ENCODE data around the gene LARP1. TPM values are rescaled to one million over a fixed set of nuclear protein-coding genes. Genes with fewer than 3 reads are reported as not detected.
A peak's percentile ranks its signal among the peaks of the same experiment; 100 is the strongest.

LARP1 gene
- total and polyA plus RNA-seq, 10 of the 15 experiments (the other 5 are each of a cell fraction or from before 2014, with no cell fraction given), result 22.6 to 227 (median 60.8) TPM

DNA sequence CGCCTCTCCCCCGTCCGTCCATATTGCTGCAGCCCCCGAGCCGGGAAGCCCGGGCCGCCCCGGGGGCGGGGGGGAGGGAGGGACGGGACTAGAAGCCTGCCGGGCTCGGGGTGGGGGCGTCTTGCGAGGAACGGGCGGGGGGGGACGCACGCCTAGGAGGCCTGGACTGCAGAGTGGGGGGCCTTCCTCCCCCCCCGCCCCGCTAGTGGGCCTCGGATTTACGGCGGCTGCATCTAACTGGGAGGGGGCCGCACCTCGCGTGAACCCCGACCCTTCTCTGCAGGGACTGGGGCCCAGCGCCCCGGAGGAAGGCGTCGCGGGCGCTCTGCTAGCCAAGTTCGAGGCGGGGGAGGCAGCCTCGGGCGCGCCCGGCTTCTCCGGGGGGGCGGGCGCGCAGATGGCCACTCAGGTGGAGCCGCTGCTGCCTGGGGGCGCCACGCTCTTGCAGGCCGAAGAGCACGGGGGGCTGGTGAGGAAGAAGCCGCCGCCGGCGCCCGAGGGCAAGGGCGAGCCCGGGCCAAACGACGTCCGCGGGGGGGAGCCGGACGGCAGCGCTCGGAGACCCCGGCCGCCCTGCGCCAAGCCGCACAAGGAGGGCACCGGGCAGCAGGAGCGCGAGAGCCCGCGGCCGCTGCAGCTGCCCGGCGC is at the start of gene LARP1 (continued):
- TF ChIP-seq, protein P1, sequence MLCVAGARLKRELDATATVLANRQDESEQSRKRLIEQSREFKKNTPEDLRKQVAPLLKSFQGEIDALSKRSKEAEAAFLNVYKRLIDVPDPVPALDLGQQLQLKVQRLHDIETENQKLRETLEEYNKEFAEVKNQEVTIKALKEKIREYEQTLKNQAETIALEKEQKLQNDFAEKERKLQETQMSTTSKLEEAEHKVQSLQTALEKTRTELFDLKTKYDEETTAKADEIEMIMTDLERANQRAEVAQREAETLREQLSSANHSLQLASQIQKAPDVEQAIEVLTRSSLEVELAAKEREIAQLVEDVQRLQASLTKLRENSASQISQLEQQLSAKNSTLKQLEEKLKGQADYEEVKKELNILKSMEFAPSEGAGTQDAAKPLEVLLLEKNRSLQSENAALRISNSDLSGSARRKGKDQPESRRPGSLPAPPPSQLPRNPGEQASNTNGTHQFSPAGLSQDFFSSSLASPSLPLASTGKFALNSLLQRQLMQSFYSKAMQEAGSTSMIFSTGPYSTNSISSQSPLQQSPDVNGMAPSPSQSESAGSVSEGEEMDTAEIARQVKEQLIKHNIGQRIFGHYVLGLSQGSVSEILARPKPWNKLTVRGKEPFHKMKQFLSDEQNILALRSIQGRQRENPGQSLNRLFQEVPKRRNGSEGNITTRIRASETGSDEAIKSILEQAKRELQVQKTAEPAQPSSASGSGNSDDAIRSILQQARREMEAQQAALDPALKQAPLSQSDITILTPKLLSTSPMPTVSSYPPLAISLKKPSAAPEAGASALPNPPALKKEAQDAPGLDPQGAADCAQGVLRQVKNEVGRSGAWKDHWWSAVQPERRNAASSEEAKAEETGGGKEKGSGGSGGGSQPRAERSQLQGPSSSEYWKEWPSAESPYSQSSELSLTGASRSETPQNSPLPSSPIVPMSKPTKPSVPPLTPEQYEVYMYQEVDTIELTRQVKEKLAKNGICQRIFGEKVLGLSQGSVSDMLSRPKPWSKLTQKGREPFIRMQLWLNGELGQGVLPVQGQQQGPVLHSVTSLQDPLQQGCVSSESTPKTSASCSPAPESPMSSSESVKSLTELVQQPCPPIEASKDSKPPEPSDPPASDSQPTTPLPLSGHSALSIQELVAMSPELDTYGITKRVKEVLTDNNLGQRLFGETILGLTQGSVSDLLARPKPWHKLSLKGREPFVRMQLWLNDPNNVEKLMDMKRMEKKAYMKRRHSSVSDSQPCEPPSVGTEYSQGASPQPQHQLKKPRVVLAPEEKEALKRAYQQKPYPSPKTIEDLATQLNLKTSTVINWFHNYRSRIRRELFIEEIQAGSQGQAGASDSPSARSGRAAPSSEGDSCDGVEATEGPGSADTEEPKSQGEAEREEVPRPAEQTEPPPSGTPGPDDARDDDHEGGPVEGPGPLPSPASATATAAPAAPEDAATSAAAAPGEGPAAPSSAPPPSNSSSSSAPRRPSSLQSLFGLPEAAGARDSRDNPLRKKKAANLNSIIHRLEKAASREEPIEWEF (IDR thresholded peaks at IDR 0.05; ENCODE audit: insufficient replicate concordance, low read depth, low read length), result no peak
- TF ChIP-seq SIX5 (IDR thresholded peaks at IDR 0.05; ENCODE audit: low read depth, low read length, severe bottlenecking), result no peak
- TF ChIP-seq SUPT20H (IDR thresholded peaks at IDR 0.05; ENCODE audit: borderline replicate concordance, control insufficient read depth, low read depth, low read length), result no peak
- peak; percentile 51 for TF ChIP-seq IKZF1 (conservative IDR thresholded peaks at IDR 0.05)
- TF ChIP-seq EZH2 (IDR thresholded peaks at IDR 0.05; ENCODE audit: borderline replicate concordance, control insufficient read depth, low read depth, low read length), result no peak
- TF ChIP-seq EGR1 (IDR thresholded peaks at IDR 0.05; ENCODE audit: borderline replicate concordance in 1 of 2, low read depth in 2 of 2, low read length in 2 of 2), result peak in 1 of 2 experiments; percentile 34; a peak in 1 of 3 replicates
- TF ChIP-seq BACH1 (IDR thresholded peaks at IDR 0.05; ENCODE audit: borderline replicate concordance), result peak; percentile 64; the same call in 1 of the 2 replicates
- TF ChIP-seq DPF2 (IDR thresholded peaks at IDR 0.05), result peak; percentile 61; the same call in 1 of the 2 replicates
- TF ChIP-seq, protein P2, sequence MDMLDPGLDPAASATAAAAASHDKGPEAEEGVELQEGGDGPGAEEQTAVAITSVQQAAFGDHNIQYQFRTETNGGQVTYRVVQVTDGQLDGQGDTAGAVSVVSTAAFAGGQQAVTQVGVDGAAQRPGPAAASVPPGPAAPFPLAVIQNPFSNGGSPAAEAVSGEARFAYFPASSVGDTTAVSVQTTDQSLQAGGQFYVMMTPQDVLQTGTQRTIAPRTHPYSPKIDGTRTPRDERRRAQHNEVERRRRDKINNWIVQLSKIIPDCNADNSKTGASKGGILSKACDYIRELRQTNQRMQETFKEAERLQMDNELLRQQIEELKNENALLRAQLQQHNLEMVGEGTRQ (IDR thresholded peaks at IDR 0.05; ENCODE audit: borderline replicate concordance, low read depth, low read length), result no peak
- no peak for TF ChIP-seq STAT3 (IDR thresholded peaks at IDR 0.05; ENCODE audit: low read depth, low read length)
- 0 out of 2 replicates have a peak, but pooled peaks have one; percentile 60 for TF ChIP-seq SMARCA5 (IDR thresholded peaks at IDR 0.05)
- no peak for TF ChIP-seq SMAD5 (IDR thresholded peaks at IDR 0.05; ENCODE audit: low read depth)
- TF ChIP-seq, protein P3, sequence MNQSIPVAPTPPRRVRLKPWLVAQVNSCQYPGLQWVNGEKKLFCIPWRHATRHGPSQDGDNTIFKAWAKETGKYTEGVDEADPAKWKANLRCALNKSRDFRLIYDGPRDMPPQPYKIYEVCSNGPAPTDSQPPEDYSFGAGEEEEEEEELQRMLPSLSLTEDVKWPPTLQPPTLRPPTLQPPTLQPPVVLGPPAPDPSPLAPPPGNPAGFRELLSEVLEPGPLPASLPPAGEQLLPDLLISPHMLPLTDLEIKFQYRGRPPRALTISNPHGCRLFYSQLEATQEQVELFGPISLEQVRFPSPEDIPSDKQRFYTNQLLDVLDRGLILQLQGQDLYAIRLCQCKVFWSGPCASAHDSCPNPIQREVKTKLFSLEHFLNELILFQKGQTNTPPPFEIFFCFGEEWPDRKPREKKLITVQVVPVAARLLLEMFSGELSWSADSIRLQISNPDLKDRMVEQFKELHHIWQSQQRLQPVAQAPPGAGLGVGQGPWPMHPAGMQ (IDR thresholded peaks at IDR 0.05; ENCODE audit: borderline replicate concordance), result no peak
- no peak for TF ChIP-seq HDAC2 (IDR thresholded peaks at IDR 0.05)
- TF ChIP-seq RAD51 (IDR thresholded peaks at IDR 0.05), result no peak
- TF ChIP-seq ZBED1 (IDR thresholded peaks at IDR 0.05; ENCODE audit: borderline replicate concordance), result no peak
- TF ChIP-seq ATF7 (IDR thresholded peaks at IDR 0.05; ENCODE audit: low read depth), result no peak
- TF ChIP-seq HDAC6 (IDR thresholded peaks at IDR 0.05; ENCODE audit: unreplicated experiment), result no peak
- no peak for TF ChIP-seq MXI1 (IDR thresholded peaks at IDR 0.05; ENCODE audit: low read depth, low read length)
- no peak for TF ChIP-seq CBFB (IDR thresholded peaks at IDR 0.05; ENCODE audit: low read depth)
- no peak for TF ChIP-seq STAT1 (conservative IDR thresholded peaks at IDR 0.05)
- TF ChIP-seq TCF12 (IDR thresholded peaks at IDR 0.05; ENCODE audit: low read depth, low read length), result no peak
- no peak for TF ChIP-seq SP1 (IDR thresholded peaks at IDR 0.05; ENCODE audit: low read depth, low read length)
- peak; percentile 75; the same call in 1 of the 2 replicates for TF ChIP-seq LARP7 (IDR thresholded peaks at IDR 0.05)
- TF ChIP-seq WRNIP1 (IDR thresholded peaks at IDR 0.05; ENCODE audit: borderline replicate concordance, low read depth, low read length), result no peak

All from GM12878 (cell line).